ENCODE data around the gene E2F4.

E2F4 gene

DNA sequence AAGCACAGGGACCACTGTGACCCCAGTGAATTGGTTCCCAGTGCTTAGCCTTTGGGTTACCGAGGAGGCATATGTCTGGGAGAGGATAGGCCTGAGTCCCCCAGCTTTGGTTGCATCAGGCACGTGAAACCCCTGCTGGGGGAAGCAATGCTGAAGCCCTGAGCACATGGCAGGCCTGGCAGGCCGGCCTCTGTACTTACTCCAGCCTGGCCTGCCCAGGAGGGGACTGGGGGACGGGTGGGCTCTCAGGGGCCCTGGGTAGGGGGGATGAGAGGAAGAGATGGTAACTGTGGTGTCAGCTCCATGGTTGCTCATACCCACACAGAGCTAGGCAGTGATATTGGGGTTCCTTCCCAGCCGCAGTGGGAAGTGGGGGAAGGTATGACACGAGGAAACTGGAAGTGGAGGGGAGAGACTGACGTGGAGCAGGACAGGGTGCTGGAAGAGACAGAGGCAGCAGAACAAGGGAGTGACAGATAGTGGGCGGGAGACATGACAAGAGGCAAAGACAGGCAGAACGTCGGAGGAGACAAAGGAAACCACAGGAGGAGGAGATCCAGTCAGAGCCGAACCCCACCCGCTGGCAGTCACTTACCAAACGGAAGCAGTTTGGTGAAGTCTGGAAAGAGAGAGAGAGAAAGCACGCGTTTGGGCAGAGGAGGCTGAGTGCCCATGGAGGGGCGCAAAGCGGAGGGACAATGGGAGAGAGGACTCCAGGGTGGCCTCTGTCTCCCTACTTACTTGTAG, 44.0 kb downstream of the E2F4 start:
- DNase-seq (ENCODE audit: low spot score), result no peak

DNA sequence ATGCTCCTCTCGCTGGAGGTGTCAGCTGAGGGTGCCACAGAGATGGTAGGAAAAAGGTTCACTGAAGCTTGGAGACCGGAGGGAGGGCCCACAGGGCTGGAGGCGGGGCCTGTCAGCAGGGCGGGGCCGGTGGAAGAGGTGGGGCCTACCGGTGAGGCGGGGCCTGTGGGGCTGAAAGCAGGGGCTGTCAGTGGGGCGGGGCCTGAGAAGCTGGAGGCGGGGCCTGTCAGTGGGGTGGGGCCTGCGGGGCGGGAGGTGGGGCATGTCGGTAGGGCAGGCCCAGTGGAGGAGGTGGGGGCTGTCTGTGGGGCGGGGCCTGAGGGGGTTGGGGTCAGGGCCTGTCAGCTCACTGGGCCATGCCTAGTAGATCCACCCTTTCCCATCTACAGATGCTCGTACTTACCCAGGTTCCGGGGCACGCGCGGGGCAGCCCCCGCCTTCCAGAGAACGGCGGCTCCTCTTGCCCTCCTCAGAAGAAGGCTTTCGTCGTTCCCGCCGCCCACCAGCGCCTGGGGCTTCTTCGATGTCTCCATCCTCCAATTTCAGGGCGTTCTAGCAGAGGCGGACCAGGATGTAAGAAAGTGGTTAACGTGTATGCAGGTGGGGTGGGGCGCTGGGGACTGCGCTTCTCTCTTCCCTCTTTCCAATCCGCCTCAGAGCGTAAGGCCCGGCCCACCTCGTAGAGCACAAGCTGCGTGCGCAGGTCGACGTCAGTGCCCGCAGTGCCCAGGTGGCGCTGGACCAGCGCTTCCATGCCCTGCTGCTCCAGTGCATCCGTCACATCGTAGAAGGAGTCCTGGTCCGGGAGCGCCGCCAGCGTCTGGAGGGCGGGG, 44.8 kb downstream of the E2F4 start:
- DNase-seq (ENCODE audit: low spot score), result peak; percentile 98

DNA sequence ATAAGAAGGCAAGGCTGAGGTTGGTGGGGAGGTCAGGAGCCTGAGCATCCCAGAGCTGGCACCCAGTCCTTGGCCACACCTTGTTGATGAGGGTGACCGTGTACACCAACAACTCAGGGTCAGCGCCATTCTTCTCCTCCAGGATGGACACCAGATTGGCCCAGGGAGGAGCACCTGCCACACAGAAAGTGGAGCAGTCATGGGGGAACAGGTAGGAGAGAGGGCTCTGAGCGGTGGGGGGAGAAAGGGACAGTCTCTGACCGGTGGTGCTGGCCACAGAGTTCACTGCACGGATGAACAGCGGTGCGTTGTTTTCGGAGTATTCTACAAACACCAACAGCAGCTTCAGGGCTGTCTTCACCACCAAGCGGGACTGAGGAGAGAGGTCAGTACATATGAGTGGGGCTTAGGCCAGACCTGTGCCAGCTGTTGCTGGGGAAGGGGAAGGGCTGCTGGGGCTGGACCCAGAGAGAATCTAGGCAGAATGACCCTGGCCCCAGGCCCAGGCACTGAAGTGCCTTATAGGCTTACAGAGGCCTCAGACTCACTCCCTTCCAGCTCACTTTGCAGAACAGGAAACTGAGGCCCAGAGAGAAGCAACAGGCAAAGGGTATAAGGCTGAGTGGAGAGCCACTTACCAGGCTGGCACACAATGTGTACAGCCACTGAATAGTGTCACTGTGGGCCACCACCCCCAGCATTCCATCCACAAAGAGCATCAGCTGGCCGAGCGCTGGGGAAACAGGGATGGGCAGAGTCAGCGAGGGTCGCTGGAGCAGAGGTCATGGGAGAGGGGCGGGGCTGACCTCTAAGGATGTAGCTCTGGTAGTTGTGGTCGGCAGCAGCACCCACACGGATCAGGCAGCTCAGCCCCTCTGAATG, 45.7 kb downstream of the E2F4 start:
- DNase-seq (ENCODE audit: low spot score), result no peak

DNA sequence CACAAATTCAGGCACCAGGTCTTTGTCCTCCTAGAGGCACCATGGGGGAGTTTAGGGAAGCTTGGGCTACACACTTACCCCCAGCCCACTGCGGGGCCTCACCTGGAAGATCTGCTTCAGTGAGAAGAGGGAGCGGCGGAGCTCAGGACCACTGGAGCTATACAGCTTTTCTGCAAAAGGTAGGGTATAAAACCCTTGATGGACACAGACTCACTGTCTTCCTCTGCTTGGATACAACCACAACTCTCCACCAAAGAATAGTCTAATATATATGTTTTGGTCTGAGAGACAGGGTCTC, 46.3 kb downstream of the E2F4 start:
- no peak for DNase-seq (ENCODE audit: low spot score)

DNA sequence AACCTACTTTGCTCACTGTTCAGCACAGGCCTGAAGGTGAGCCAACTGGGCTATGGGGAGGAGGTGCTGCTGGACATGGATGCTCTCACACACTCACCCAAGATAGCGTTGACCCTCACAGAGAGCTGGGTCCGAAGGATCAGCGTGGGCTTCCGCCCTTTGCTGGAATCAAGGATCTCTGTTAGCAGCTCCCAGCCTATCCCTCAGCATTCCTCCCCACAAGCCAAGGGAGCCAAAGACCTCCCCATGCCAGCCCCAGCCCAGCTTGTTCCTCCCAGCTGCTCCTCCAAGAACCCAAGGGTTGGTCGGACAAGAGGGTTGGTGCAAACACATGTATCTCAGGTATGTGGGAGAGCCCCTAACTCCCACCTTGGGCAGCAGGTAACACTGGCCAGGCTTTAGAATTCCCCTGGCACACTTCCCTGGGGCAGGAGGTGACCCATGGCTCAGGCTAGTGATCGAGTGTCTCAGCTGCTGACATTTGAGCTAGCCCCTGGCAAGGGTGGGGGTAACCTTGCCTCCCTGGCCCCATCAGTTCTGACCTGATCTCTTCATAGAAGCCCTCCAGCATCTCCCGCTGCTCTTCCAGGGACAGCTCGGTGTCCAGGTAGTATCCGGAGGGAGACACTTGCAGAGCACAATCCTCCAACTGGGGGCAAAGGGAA, 47.0 kb downstream of the E2F4 start:
- DNase-seq (ENCODE audit: low spot score), result no peak

DNA sequence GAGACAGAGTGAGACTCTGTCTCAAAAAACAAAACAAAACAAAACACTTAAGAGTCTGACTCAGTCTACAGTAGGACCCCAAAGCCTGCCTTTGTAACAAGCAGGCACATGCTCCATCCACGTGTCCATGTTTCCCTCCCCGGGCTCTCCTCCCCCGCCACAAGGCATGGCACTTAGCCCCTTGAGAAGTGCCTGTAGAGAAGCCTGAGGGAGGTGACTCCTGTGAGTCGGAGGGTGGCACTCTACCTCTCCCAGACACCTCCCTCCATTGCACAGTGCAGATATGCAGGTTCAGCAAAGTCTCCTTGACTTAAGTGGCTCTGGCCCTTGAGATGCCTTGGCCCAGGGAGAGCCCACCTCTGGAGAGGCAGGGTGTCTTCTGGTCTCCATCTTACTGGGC, 48.6 kb downstream of the E2F4 start:
- no peak for DNase-seq (ENCODE audit: low spot score)

DNA sequence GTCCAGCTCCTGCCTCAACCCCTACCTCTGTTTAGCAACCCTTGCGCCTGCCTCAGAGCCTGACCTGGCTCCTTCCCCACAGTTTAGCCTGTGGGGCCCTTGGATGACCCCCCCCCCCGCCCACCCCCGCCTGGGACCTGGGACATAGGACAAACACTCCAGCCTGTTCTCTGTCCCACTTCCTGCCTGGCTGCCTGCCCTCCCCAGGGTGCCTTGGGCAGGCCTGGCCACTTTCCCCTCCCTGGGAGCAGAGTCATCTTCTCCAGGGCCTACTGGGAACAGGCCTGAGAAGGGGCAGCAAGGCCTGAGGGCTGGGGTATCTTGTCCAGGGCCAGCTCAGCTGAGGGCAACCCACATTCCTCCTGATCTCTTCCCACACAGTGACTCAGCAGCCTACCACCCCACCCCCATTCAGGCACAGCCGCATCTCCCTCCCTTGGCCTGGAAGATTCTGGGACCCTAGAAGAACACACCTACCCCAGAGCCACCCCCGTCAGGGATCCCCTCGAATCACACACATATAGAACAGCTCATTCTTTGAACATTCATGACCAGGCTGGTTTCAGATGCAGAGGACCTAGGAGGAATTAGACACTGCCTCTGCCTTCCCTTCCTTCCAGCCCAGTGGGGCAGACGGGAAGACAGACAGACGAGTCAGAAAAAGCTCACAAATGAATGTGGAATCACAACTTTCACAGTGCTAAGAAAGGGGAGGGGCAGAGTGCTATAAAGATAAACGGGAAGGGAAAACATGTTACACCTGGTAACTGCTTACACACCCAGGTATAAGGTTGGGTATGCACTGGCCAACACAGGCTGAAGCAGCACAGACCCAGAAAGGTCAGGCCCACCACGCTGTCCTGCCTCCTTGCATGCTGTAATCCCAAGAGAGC, 49.3 kb downstream of the E2F4 start:
- DNase-seq (ENCODE audit: low spot score), result peak; percentile 37

DNA sequence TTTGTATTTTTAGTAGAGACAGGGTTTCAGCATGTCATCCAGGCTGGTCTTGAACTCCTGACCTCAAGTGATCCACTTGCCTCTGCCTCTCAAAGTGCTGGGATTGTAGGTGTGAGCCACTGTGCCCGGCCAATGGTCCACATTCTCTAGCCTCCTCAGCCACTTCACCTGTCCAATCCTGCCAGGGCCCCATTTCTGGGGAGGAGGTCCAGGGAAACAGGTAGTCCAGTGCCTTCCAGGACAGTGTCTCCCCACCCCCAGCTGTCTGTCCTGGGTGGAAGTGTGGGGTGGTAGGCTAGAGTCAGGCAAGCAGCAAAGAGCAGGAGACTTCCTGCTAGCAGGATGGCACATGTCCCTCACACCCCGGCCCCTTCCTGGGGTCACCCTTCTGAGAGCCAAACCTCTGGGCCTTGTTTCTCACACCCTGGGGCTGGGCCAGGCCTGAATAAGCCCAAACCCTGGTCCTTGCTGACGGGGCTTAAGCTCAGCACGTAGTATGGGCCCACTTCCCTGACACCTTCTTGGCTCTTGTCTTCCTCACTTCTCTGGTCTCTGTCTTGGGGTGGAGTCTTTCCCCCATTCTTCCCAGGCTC, 50.3 kb downstream of the E2F4 start:
- no peak for DNase-seq (ENCODE audit: low spot score)

DNA sequence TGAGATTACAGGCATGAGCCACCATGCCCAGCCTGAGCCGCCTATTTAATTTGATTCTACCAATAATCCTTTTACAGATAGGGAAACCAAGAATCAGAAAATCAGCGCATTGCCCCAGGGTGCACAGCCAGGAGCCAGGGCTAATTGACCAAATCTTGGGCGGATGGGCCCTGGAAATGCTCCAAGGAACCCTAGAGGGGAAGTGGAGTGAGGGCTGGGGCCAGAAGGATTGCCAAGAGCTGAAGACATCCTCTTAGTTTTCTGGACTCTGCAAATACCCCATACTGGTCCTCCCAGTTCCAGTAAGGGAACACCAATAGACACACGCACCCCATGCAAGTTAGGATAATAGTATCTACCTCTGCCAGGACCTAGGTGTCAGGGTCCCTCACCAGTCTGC, 51.5 kb downstream of the E2F4 start:
- DNase-seq (ENCODE audit: low spot score), result no peak

DNA sequence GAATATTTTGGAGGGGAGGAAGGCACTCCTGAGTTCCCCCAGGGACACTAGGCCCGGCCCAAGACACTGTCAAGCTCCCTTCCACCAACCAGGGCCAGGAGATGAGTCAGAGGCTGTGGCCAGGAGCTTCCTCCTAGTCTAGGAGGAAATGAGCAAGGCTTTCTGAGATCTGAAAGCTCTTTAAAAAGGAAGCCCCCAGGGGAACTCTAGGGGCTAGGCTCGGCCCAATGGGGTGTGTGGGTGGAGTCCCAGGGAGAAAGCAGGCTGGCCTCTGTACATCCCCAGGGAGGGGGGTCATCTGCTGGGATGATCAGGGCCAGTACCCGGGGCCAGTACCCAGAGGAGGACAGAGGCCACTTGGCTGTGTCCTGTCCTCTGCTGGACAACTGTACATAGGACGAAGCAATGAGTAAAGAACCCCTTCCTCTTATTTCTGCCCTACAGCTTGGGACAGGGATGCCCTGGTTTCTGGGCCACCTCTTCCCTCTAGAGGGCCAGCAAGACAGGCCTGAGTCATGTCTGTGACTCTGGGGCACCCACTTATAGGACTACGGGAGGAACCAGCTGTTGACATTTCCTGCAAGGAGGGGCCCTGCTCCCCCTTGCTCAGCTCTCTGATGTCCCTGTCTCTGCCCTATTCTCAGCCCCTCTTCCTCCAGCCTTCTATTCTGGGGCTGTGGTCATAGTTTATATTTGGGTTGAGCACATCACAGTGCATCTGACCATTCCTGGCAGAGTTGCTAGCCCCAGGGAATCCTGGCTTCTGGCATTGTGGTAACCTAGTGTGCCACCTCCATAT, 52.6 kb downstream of the E2F4 start:
- DNase-seq (ENCODE audit: low spot score), result no peak

DNA sequence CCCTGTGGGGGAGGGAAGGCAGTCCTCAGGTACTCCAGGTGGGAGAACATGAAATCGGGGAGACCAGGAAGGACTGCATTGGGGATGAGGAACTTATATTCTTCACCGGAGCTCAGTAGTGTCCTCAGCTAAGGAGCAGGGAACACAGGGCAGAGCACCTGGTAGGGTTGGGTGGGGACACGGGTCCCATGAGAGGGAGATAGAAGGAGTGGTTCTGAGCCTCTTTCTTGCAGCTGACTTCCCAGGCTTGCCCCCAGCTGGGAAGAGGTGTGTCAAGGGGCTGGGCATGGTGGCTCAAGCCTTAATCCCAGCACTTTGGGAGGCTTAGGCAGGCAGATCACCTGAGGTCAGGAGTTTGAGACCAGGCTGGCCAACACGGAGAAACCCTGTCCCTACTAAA, 53.2 kb downstream of the E2F4 start:
- DNase-seq (ENCODE audit: low spot score), result no peak

DNA sequence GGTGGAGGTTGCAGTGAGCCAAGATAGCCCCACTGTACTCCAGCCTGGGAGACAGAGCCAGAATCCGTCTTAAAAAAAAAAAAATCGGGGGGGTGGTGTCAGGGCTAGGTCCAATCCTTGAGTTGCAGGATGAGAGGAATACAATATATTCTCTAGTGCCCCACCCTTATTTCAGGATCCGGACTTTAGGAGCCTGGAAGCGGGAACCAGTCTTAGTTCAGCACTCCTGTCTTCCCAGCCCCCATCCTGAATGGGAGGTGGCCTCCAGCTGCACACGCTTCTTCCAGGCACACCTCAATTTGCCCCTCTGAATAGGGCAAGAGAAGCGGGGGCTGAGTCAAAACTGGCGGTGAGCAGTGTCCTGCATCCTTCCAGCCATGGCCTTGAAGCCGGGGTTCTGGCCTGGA, 53.7 kb downstream of the E2F4 start:
- DNase-seq (ENCODE audit: low spot score), result no peak

DNA sequence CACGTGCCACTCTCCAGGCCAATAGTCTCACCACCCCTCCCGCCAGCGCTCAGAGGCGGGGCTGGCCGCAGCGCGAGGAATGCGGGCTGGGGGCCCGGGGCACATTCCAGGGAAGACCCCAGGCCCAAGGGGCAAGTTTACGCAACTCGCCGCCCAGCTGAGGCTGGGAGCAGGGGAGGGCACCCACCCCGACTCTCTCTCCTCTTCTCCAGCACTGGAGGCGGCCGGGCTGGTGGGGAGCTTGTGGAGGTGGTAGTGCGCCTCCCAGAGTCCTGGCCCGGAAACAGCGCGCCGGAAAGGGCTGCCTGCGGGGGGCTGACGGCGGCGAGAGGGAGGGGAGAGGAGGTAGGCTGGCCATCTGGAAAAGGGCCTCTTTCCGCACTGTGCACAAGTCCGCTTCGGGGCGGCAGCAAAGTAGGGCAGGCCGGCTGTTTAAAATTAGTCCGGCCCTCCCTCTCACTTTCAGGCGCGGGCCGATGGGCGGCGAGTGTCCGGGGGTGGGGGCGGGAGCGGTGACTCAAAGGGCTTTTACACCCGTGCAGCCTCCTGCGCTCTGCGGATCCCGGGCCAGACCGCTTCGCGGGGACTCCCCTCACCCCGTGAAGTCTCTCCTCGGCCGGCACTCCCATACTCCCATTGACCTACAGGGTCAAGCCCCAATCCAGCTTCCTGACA, 54.3 kb downstream of the E2F4 start:
- DNase-seq (ENCODE audit: low spot score), result peak; percentile 77

DNA sequence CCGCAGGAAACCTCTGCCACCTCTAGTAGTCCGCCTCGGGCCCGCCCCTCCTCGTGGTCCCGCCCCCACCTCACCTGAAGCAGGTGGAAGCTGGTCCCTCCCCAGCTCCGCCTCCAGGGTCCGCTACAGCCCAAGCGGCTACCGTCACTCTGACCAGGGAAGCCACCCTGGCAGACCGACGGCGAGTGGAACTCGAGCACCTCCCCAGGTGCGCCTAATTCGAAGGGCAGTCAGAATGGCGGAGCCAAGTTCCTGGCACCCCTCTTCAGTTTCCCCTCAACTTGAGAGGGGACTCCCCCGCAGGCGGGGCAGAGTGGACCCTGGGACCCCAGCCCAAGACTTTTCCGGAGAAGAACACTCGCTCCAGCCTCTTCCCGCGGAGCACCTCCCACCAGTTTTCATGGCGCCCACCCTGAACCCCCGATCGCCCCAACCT, 54.8 kb downstream of the E2F4 start:
- DNase-seq (ENCODE audit: low spot score), result peak; percentile 81

DNA sequence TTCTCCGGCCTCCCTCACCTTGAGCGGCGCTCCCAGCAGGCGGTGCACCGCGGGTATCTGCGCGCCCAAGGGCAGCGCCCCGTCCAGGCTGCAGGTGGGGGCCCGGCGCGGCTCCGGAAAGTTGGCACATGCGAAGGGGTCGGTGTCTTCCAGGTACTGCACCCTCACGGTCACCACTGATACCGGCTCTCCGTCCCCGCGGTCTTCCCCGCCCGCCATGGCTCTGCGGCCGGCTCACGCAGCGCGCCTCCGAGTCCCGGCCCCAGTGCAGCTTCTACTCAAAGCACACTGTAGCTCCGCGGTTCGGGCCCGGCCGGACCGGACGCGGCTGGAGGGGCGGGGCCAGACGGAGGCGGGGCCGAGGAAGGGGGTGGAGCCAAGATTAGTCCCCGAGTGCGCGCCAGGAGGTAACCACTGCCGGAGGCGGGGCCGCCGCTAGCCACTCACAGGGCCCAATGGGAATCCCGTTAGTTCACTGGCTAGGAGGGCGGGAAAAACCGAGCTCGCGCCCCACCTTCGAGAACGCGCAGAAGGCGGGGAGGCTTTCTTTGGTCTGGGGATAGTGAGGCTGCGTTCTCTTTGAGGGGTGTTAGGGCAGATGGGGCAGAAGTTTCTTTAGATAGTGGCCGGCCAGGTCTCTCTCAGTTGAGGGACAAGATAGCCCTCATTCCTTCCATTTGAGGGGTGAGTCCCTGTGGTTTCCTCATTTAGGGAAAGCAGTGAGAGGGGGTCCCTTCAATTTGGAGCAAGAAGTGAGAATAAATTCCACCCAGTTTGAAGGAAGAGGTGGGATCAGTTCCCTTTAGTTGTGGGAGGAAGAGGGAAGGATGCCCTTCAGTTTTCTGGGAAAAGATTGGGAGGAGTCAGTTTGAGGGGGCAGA, 55.5 kb downstream of the E2F4 start, which contains the start of gene FHOD1:
Gene FHOD1, minus strand, starts transcription at position 290 of the 881 bp plus-strand sequence. Its CDS starts 71 bp downstream, at position 219.
- peak; percentile 91 for DNase-seq (ENCODE audit: low spot score)

DNA sequence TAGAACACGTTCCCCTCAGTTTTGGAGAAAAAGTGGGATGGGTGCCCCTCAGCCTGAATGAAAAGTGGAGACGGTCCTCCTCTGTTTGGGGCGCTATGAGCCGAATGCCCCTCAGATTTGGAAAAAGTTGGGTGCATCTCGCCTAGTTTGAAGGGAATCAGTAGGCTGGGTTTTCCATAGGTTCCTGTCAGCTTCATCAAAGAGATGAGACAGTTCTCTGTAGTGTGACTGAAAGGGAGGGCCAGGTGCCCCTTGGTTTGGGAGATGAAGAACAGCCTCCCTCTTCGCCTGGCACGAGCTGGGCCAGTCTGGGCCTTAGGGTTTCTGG, 56.1 kb downstream of the E2F4 start:
- DNase-seq (ENCODE audit: low spot score), result no peak
